Measurements from ENCODE around the gene DCDC2C.

GRCh38 chr2:3703236-3703756 is at the start of gene DCDC2C:
- TF ChIP-seq CTCF (IDR thresholded peaks at IDR 0.05; ENCODE audit: borderline replicate concordance, extremely low read depth, low read length, poor library complexity, severe bottlenecking) (no peak), EZH2 (IDR thresholded peaks at IDR 0.05; ENCODE audit: borderline replicate concordance, low read depth, low read length, severe bottlenecking) (no peak)
